Adrenal gland (tissue), 5 donors: ENCODE data around the gene MRPL44.

Experiments
- POLR2A ChIP-seq, 2 donors: fragments of 450-650 bp; IDR thresholded peaks; one replicate each; pipeline ENCODE4 v1.6.1; 2017; ENCODE audit warnings: antibody characterized with exemption in 2 of 2, mild to moderate bottlenecking in 2 of 2, moderate library complexity in 1 of 2
- TF ChIP-seq, protein P1 (sequence below), 6 experiments: fragments of 450-650 bp in 4 of 6; fragments of 200-600 bp in 2 of 6; sonication (generic) in 1 of 6; IDR thresholded peaks; 1 replicate in 5 of 6; 2 replicates in 1 of 6; pipeline versions ENCODE4 v1.5.1 to v1.8.0; 2016 to 2021; ENCODE audit warnings: antibody characterized with exemption in 6 of 6, mild to moderate bottlenecking in 2 of 6, moderate library complexity in 1 of 6
- donor health status: DM: no; HTN: no; CAD: no.

DNA sequence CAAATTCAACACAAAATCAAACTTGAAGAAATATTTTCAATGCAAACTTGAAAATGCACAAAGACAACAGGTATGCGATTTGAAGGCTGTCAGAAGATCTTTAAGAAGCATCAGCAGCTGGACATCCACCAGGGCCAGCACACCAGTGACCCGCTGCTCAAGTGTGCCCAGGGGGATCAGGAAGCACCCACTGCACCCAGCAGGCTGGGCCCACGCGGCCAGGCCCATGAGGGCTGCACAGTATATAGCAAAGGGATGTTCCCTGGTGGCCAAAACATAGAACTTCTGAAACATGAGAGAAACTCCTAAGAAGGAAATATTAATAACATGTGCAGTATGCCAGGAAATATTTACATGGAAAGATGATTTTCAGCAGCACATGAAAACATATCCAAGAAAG, 37.2 kb upstream of the MRPL44 start:
- TF ChIP-seq, protein P1, sequence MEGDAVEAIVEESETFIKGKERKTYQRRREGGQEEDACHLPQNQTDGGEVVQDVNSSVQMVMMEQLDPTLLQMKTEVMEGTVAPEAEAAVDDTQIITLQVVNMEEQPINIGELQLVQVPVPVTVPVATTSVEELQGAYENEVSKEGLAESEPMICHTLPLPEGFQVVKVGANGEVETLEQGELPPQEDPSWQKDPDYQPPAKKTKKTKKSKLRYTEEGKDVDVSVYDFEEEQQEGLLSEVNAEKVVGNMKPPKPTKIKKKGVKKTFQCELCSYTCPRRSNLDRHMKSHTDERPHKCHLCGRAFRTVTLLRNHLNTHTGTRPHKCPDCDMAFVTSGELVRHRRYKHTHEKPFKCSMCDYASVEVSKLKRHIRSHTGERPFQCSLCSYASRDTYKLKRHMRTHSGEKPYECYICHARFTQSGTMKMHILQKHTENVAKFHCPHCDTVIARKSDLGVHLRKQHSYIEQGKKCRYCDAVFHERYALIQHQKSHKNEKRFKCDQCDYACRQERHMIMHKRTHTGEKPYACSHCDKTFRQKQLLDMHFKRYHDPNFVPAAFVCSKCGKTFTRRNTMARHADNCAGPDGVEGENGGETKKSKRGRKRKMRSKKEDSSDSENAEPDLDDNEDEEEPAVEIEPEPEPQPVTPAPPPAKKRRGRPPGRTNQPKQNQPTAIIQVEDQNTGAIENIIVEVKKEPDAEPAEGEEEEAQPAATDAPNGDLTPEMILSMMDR (IDR thresholded peaks at IDR 0.05), result no peak
- no peak for TF ChIP-seq POLR2A (IDR thresholded peaks at IDR 0.05)
